ENCODE measurements around the gene CABLES2.
"Not testable (repeated sequence)": the region's sequence is repeated elsewhere in the genome, so short reads cannot be mapped to it uniquely, and the experiment has no call there.

Gene CABLES2

DNA sequence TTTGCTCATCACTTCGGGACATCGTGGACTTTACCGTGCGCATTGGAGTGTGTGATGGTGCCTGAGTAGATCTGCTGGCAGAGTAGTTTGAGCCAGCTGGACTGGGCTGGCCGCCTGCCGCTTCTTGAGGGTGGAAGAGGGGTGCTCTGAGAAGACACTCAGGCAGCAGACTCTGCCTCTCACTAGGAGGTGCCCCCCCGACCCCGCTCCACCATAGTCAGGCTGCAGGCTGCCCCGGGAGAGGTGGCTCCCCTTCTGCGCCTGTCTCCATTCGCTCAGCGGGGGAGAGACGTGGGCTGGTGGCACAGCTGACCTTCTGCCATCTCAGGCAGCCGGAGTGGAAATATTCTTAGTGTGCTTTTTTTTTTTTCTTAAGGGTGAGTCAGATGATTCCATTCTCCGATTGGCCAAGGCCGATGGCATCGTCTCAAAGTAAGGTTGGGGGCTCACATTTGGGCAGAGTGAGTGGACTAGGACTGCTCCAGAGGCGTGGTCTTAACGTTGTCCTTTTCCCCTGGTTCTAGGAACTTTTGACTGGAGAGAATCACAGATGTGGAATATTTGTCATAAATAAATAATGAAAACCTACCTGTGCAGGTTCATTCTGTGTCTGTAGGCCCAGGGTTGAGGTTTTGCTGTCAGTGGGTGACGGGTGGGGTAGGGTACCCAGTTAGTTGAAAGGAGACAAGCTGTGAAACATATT is 19.0 kb downstream of the CABLES2 start:
- DNase-seq = no peak

DNA sequence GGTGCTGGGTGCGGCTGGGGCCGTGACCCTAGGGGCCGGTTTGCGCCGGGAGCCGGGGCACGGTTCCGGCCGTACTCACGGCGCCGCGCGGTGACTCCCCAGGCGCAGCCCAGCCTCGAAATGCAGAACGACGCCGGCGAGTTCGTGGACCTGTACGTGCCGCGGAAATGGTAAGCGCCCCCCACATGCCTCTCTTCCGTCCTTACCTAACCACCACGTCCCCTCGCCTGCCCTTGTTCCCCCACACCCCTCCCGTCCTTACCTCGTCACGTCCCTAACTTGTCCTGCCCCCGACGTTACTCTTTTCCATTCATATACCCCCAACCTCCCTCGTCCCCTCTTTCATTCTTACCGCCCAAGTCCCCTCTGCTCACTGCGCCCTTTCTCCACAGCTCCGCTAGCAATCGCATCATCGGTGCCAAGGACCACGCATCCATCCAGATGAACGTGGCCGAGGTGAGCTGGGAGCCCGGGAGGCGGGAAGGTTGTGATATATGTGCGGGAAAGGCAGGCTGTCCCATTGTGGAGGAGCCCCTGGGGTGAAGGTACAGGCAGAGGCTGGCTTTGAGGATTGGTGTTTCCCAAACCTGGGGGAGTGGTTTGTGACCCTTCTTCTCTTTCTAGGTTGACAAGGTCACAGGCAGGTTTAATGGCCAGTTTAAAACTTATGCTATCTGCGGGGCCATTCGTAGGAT is 19.7 kb downstream of the CABLES2 start:
- no peak for DNase-seq

DNA sequence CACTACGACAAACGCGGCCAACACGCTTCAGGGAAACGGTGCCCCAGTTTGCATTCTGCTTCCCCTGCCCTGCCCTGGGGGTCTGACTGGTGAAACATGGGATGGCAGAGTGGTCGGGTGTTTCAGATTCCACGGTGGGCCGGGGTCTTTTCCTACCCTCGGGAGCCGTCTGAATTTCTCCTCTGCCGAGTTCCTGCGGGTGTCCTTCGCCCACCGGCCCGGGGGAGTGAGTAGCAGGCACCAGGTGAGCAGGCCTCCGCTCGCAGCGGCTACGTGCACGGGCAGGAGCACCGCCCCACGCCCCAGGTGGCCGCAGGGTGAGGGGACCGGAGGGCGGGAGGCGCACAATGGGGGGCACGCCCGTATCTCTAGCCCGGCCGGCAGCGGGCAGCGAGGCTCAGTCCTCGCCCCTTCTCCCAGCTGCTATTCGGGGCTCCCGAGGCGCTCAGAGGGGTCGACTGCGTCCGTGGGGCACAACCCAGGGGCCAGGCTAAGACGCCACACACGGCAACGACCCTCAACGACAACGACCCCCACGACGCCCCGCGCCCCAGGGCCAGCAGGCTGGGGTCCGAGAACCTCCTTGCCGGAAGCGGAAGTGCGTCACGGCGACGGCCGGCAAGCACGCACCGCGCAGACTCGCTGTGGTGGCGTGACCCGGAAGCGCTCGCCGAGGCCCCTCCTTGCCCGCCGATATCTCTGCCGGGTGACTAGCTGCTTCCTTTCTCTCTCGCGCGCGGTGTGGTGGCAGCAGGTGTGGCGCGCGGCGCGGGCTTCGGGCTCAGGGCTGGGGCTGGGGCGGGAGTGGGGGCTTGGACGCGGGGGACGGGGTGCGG is 20.5 kb downstream of the CABLES2 start, which contains the start of gene RPS21:
Gene RPS21 (plus strand): TSS at position 721 of the 836 bp plus-strand sequence. CDS start 236 bp downstream, outside the sequence.
- DNase-seq = peak; percentile 91

DNA sequence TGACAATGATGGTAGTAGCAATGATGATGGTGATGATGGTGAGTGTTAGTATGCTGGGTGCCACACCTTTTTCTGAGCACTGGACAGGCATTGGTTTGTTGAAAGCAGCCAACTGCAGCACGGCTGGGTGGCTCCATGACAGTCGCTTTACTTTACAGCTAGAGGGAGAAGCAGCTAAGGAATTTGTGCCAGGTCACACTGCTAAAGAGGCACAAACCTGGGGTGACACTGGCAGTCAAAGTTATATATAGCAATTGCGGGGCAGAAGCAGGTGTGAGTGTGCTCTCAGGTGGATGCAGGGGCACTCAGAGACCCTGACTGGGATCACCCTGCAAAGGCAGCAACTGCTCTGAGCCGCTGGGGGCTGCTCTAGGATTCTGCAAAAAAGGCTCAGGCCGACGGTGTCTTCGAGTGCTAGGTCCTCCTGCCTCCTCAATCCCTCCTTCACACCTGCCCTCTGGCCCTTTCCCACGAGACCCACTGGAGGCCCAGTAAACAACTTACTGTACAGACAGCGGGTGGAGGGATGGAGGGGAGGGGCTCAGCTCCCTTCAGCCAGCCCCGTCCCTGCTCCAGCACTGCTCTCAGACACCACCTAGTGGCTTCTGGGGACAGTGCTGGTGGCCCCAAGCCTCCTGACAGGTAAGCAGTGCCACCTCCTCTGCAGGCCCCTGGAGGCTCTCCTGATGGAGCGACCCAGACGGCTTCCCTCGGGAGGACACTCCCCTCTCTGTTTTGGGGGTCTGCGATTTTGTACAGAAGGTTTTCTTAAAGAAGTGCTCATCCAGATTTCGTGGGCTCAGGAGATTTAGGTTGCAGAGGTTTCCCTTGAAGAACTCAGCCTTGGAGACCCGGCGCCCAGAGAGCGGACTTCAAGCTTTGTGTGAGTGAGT is 24.5 kb downstream of the CABLES2 start:
- peak; percentile 87 for DNase-seq

DNA sequence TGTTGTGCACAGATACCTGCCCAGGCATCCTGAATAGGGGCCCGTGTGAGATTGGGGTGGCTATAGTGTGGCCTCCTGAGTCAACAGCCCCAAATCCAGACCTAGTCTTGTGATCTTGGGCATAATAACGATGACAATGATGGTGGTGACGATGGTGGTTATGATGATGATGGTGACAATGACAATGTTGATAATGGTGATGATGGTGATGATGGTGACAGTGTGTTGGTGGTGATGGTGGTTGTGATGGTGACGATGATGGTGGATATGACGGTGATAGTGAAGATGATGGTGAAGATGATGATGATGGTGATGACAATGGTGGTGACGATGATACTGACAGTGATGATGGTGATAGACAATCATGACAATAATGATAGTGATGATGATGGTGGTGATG is 25.2 kb downstream of the CABLES2 start:
- DNase-seq = no peak

DNA sequence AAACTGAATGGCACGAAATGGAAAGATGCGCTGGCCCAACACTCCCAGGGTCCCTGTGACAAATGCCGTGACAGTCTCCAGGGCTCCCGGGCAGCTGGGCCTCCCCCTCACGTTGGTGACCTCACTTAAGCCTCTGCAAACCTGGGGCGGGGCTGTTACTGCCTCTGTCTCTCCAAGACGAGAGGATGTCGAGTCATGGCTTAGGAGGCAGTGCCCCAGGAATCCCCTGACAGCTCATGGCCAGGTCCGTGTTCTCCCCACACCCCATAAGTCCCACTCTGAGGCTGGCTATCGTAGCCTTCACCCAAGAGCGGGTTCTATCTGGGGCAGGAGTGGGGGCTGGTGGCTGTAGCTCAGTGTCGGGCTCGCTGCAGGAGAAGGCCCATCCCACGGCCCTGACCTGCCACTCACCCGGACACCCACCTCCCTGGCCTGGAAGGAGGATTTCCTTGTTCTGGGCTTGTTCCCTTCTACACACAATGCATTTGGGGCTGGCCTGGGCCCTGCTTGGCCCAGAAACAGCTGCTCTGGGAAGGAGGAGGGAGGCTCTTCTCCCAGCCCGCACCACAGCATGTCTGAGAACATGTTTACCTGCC is 25.8 kb downstream of the CABLES2 start:
- DNase-seq = no peak

DNA sequence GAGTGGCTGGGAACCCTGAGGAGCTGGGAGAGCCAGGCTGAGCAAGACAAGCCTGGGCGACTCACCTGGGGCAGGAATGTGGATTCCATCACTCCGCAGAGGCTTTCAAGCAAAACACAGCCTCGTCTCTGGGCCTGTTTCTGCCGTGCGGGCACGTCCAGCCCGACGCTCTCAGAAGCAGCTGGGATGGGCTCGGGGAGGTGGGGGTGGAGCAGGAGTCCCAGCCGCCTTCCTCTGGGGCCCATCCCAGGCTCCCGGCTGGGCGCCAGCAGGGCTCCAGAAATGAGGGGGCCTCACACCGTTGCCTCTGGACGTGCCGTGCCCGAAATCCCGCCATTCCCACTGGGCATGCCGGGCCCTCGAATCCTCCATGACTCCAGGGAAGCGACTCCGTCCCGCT is 28.9 kb downstream of the CABLES2 start:
- no peak for DNase-seq

DNA sequence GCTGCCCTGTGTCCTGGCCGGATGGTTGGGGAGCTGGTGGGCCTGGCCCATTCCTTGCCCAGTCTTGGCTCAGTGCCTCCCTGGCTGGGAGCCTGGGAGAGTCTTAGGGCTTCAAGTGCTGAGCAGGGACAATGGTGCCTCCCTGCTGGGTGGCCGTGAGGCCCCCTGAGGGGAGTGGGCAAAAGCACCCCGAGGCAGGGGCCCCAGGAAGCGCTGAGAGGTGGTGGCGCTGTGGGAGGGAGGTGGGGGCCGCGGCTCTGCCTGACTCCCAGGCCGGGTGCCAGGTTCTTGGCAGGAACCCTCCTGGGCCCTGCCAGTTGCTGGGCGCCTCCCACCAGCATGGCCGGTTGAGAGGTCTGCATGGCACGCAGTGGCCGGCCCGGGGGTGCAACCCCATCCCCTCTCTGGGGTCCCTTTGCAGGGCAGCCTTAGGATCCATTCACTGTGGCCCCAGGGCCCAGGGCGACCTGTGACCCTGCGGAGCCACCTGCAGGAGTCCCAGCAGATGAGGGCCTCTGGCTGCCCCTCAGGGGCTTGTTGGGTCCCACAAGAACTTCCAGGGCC is 29.4 kb downstream of the CABLES2 start:
- DNase-seq = no peak

DNA sequence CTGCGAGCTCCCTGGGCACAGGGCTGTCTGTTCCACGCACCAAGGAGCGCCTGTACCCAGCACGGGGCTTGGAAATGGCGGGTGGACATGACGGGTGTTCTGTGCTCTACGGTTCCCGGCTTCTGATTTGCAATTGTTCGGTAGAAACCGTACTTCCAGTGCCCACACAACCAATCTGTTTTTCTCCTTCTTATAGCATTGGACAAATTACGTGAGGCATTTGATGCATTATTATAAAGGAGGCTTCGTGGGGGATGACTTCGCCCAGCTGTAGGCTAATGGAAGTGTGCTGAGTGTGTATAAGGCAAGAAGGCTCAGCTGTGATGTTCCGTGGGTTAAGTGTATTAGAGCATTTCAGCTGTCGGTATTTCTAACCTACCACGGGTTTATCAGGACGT is 30.0 kb downstream of the CABLES2 start:
- DNase-seq = no peak

DNA sequence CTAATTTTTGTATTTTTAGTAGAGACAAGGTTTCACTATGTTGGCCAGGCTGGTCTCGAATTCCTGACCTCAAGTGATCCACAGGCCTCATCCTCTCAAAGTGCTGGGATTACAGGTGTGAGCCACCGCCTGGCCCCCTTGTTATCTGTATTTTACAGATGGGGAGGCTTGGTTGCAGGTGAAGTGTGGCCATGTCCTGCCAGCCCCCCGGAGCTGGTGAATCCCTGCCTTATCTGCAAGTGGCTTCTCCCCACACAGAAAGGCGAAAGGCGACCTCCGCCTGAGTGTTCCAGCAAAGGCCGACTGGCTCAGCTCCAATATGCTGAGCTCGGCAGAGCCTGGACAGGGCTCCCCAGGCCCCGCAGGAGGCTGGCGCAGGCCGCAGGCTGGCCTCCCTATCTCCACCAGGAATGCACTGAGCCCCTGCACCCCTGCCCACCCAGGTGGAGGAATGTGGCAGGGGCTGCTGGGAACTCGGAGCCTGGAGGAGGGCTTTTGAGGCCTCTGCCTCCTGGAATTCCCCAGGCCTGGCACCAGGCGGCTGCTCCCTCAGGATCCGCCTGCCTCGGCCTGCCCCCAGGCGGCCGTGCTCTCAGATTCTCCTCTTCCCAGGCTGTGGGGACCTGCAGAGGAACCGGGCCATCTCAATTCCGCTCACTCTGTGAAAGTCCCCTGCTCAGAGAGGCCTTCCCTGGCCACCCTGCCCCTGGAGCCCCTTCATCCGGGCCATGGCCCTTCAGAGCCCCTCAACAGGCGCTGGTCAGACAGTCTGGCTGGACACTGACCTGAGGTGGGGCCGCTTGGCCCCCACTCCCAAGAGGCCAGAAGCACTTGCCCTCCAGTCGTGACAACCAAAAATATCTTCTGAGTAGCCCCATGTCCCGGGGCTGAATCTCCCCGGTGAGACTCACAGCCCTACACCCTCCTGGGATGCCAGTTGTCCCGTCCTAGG is 30.7 kb downstream of the CABLES2 start:
- DNase-seq = no peak

DNA sequence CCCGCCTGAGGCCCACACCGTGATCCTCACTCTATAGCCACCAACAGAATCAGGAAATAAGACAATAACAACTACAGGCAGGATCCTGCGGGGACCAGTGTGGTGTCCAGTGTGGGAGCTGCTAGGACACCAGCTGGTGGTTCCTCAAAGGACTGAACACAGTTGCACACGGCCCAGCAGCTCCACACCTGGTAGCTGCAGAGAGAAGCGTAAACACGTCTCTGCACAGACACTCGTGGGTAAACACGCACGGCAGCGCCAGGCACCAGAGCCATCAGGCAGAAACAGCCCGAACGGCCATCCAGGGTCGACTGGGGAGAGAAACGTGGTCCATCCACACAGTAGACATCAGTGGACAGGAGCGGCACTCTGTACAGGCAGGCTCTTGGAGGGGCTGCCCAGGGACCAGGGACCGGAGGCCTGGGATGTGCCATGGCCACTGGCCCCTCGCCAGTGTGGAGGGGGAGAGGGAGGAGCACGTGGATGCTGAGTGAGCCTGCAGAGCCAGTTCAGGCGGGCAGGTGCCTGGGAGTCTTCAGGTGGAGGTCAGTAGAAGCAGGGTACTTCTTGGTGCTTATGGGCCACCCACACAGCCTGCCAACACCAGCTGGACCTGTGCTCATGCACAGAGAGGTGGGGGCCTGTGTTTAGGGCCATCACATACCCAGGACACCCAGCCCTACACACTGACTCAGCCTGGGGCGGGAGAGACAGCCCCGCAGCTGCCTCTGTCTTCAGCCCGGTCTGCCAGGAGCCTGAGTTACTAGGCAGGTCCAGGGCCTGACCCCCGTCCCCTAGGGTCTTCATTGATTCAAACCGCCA is 32.5 kb downstream of the CABLES2 start:
- peak; percentile 10 for DNase-seq

DNA sequence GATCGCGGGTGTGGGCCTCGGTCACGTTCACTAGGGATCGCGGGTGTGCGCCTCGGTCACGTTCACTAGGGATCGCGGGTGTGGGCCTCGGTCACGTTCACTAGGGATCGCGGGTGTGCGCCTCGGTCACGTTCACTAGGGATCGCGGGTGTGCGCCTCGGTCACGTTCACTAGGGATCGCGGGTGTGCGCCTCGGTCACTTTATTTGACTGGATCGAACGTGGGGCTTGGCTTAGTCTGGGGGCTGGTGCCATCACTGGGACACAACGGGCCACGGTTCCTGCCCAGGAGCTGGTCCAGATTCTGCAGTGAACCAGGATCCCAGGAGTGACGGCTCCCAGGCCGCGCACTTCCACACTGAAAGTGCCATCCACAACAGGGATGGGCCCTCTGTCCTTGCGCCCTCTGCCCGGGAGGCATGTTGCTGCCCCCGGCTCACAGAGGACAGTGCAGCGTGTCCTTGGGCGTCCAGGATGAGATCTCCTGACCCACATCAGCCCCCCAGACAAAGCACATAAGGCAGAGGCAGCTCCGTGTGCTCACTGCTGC is 33.4 kb downstream of the CABLES2 start:
- not testable (repeated sequence) for DNase-seq

DNA sequence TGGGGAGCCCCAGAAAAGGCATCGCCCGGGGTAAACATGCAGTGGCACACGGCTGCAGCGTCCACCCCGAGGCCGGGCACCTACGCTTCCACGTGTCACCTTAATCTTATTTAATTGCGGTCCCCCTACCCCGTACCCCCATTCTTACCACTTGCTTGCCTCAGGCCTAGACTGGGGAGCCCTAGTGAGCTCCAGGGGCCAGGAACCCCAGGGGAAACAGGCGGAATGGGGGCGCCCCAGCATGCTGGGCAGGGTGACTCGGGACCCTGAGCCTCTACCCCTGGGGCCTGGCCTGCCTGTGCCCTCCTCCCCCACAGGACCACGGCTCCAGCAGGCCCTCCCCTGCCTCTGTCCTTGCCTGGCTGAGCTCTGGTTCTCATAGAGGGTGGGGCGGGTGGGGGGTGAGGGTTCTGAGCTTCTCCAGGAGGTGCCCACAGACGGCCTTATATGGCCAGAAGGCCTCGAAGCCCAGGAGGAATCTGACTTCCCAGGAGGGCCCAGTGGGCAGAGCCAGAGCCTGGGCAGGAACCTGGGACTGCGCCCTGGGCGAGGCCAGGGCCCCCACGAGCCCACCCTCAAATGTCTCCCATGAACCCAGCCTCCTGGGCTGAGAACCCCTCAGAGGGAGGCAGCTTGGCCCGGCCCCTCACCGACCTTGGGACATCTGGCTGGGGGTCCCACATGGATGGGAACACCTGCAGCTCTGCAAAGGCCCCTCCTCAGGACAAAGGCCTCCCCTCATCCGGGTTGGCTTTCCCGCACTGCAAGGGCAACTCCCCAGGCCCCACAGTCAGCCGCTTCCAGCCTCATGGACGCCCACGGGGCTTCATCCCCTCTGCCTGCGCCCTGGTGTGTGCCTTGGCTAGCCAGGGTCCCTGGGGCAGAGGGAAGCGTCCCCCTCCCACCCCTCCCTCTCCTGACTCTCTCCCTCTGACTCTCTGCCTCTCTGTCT is 34.8 kb downstream of the CABLES2 start:
- no peak for DNase-seq

DNA sequence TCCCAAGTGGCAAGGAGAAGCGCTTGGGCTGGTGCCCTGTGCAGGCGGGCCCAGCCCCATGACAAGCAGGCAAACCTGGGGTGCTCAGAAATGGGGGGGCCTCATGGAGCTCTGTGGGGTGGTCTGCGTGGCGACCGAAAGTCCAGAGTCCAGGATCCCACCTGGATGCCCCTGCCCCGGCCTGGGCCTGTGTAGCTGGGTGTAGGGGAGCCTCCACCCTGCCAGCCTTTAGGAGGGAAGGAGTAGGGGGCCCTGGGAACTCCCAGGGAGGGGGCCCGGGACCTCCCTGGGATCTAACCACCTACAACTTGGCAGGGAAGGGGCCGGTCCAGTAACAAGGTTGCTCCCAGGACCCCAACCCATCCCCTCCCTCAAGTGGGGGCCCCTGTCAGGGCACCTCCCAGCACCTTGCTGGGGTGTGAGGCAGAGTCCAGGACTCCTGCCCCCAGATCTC is 35.5 kb downstream of the CABLES2 start:
- DNase-seq = no peak

DNA sequence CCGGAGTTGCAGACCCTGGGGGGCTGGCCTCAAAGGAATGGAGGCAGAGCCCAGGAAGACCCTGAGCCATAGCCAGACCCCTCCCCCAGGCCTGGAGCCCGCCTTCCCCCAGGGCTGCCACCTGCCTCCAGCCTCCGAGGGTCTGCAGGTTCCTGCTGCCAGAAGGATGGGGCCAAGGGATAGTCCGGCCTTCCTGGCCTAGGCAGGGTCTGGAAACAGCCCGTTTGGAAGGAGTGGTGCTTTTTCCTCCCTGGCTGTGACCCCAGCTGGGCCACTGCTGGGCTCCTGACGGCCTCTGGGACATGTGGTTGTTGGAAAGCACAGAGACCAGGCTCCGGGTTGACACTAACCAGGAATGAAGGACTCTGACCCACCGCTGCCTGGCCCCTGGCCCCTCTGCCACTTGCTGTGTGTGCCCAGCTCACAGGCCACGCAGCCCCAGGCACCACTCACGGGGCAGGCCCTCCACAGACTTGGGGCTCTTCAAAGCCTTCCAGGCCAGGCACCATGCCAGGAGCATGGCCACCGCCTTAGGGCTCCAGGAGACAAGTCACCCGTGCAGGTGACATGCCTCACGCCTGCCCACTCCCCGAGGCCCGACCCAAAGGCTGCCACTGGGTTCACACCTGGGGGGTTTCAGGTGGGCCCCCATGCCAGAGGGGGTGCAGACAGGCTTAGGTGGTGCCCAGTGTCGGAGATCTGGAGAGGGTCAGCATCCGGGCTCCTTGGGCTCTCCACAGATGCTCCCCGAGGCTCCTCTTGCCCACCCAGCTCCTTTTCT is 36.1 kb downstream of the CABLES2 start:
- DNase-seq = no peak

DNA sequence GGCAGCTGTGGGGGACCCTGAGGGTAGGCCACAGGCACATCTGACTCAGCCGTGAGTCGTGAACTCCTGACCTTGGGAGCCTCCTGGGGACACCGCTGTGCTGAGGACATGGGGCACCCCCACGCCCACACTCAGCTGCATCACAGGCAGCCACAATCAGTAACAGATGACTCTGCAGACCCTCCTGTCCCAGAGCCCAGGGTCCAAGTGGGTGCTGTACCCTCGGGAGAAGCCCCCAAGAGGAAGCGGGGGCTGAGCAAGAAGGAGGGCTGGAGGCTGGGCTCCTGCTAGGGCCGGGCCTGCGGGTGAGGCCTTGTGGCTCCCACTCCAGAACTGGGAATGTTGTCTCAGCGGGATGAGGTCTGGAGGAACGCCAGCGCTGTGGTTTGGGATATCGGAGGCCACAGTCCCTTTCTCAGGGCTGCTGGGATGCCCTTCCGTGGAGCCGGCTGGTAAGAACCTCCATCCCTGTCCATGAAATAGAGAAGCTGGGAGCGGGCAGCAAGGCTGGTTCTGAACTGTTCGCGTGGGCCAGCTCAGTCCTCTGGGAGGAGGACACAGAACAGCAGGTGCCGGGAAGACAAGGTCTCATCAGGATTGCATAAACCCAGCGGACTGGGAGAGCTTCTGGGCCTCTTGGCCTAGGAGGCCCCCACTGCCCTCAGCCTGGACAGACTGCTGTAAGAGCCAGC is 36.8 kb downstream of the CABLES2 start:
- DNase-seq = no peak

DNA sequence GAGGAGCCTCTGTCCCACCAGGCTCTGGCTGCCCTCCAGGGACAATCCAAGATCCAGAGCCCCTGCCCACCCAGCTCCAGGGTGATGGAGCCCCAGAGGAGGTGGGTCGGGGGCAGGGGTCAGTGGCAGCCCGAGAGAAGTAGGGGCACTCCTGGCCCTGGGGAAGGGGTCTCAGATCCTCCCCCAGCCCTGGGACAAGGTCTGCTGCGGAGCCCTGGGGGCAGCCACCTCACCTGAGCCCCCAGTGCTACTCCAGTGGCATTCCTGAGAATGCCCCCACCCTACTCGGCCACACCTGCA is 37.3 kb downstream of the CABLES2 start:
- DNase-seq = no peak

All from NCI-H510A treated with DMSO at 0.1 percent for 48 hours (cell line).